HG03432 (cell line): Measurements from ENCODE around the gene MGST2.
"Not testable (repeated sequence)": the region's sequence is repeated elsewhere in the genome, so short reads cannot be mapped to it uniquely, and the experiment has no call there.

ENCODE experiments used
- ATAC-seq: cut with Tn5 transposase; IDR thresholded peaks from one replicate; pipeline ENCODE4 v1.9.1; 2021; ENCODE audit warnings: mild to moderate bottlenecking, moderate library complexity; ENCODE audit not compliant: unreplicated experiment

The MGST2 gene

DNA sequence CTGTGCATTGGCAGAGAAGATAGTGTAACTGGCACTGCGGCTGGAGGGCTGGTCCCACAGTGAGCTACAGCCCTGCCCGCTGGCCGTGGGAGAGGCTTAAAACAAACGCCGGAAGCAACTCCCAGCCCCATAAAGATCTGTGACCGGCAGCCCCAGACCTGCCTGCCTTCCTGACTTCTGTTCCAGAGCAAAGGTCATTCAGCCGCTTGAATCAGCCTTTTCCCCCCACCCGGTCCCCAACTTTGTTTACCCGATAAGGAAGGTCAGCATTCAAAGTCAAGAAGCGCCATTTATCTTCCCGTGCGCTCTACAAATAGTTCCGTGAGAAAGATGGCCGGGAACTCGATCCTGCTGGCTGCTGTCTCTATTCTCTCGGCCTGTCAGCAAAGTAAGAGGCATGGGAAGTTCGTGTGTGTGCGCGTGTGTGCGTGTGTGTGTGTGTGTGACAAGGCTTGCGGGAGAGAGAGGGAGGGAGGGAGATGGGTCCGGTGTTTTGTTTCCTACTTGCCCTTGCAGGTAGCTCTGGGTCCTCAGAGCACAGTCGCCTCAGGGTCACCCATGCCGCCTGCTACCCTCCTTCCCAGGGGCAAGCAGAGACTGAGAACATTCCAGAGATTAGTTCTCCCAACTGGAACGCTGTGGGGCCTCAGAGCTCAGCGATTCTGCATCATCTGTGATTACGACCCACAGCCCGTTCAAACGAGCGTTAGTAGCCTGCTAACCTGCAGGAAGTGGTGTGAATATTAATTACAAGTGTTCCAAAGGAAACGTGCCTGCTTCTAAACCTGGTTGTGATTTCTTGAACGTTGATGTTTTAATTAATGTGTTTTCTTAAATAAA lies at the start of gene MGST2:
MGST2 (plus strand) TSS at position 130 of the 840 bp plus-strand sequence; CDS start at position 331, 201 bp downstream.
- peak; percentile 92 for ATAC-seq

DNA sequence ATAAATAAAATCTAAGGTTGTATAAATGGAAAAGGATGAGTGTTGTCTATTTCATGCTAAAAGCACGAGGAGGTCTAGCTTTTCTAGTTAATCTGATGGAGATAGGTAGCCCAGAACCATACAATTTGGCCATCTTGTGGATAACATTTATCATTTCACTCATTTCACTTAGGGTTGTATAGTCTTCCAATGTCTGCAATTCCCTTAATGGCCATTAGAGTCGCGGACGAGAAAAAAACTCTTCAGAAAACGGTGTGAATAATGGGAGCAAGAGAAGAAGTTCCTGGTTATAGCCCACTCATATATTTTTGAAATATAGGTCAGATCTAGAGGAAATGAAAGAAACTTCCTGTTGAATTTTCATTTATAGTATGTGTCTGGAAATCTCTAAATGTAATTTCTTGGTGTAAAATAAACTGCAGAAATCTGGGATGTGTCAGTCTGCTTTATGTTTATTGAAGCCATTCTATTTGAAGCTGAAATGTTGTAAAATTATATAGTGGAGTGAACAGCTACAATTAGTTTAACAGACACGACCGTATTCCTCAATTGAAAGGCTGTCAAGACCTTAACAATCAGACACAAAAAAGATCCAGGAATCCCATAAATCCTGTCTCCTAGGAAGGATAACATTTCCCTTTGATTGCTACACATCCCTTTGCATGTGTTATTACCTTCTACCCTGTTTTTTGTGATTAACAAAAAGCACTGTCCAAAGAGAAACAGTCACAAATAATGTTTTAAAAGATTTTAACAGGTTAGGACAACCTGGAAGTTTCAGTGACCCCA lies 47.7 kb upstream of the MGST2 start:
- ATAC-seq, result no peak

DNA sequence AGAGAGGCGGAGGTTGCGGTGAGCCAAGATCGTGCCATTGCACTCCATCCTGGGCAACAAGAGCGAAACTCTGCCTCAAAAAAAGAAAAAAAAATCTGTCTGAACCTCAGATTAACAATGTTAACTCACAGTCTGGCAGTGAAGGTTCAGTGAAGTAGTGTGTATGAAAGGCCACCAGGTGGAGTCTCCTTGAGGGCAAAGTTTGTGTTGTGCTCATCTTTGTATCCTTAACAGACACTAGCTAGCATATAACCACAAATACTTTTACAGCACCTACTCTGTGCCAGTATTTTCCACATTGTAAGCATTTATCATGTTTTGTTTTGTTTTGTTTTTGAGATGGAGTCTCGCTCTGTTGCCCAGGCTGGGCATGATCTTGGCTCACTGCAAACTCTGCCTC lies 46.0 kb upstream of the MGST2 start:
- ATAC-seq, result peak; percentile 75

GRCh38 chr4:139622901-139623381 lies 42.7 kb upstream of the MGST2 start:
- ATAC-seq, result no peak

GRCh38 chr4:139624441-139625092 lies 41.1 kb upstream of the MGST2 start:
- no peak for ATAC-seq

DNA sequence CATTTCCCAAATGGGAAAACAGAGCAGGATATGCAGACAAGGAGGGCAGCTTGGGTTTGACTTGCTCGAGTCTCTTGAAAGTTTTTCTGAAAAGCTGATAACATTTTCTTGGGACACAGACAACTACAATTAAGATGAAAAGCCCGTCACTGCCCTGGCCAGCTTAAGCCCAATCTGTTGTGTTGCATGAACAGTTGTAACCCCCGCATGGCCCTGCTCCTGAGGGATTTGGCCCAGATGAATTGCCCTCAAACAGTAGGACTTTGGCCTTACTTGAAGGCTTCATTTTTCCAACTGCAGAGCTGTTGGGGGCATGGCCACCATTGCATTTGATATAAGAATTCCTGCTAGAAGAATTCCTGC lies 40.5 kb upstream of the MGST2 start:
- ATAC-seq, result no peak

DNA sequence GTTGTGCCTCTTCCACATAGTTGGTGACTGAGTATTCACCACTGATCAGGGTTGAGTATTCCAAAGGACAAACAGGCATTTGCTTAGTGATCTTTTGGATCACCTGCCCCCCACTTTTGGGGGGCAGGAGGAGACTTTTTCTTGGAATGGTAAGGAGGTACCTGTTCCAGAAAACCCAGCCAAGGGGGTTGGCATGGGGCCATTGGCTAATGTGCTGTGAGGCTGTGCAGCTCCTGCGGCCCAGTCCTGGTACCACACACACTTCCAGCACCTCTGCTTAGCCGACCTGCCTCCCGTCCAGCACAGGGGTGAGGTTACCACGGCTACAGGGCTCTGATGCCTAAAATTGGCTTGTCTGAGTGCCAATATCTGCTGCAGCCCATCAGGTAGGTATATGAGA lies 40.1 kb upstream of the MGST2 start:
- no peak for ATAC-seq

GRCh38 chr4:139628184-139629012 lies 37.2 kb upstream of the MGST2 start:
- no peak for ATAC-seq

- ATAC-seq, result no peak
These were observed 36.0 kb upstream of the MGST2 start for GRCh38 chr4:139629436-139630125.

GRCh38 chr4:139630126-139630495 lies 35.5 kb upstream of the MGST2 start:
- no peak for ATAC-seq

DNA sequence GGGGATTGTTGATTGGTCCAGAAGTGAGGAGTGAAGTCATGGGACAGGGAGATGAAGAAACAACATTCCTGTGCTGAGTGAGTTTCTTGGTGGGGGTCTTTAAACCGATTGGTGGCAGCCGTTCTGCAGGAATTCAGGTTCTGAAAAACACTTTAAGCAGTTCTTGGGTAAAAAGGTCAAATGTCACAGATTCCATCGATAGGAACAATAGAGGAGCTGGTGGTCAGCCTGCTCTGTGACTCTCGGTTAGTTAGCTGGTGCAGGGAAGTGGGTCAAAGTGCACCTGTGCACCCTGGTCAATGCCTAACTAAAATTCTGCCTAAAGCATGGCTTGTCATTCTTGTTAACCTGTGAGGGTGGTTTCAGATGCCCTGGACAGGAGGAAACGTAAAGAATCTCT lies 34.6 kb upstream of the MGST2 start:
- no peak for ATAC-seq

GRCh38 chr4:139631791-139632190 lies 33.8 kb upstream of the MGST2 start:
- ATAC-seq, result no peak

DNA sequence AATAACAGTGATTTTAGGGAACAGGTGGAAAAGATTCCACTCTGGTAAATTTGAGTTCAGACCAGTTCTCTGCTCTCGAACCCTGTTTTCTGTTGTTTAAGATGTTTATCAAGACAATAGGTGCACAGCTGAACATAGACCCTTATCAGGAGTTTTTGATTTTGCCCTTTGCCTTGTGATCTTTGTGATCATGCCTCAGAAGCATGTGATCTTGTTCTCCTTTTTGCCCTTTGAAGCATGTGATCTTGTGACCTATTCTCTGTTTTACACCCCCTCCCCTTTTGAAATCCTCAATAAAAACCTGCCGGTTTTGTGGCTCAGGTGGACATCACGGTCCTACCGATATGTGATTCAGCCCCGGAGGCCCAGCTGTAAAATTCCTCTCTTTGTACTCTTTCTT lies 32.9 kb upstream of the MGST2 start:
- not testable (repeated sequence) for ATAC-seq

GRCh38 chr4:139633195-139633594 lies 32.4 kb upstream of the MGST2 start:
- ATAC-seq, result no peak

- no peak for ATAC-seq
These were observed 32.0 kb upstream of the MGST2 start for GRCh38 chr4:139633661-139634060.

GRCh38 chr4:139635966-139636365 lies 29.7 kb upstream of the MGST2 start:
- ATAC-seq, result no peak

DNA sequence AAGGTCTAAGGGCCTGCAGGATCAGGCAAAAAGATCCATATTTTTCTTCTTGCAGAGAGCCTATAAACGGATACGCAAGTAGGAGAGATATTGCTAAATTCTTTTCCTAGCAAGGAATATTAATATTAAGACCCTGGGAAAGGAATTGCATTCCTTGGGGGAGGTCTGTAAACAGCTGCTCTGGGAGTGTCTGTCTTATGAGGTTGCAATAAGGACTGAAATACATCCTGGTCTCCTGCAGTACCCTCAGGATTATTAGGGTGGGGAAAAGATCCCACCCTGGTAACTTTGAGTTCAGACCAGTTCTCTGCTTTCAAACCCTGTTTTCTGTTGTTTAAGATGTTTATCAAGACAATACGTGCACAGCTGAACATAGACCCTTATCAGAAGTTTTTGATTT lies 27.3 kb upstream of the MGST2 start:
- ATAC-seq, result not testable (repeated sequence)

DNA sequence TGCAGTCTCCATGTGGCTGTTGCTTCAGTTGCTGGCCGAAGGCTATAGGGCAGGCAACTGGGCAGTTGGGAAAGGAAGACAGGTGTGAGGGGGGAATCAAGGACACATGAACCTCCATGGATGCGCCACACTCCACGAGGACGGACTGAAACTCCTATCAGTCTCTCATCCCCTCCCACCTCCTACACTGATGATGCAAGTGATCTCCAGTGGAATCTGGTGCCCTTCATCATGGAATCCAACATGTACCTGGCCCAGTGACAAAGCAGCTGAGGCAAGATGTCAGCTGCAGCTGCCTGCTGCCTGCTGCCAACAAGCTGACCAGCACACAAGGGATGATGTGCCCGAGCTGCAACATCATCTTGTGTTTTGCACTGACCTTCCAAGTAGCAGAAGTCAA lies 26.0 kb upstream of the MGST2 start:
- ATAC-seq, result no peak

- ATAC-seq, result no peak
These were observed 24.4 kb upstream of the MGST2 start for GRCh38 chr4:139641218-139641617.

DNA sequence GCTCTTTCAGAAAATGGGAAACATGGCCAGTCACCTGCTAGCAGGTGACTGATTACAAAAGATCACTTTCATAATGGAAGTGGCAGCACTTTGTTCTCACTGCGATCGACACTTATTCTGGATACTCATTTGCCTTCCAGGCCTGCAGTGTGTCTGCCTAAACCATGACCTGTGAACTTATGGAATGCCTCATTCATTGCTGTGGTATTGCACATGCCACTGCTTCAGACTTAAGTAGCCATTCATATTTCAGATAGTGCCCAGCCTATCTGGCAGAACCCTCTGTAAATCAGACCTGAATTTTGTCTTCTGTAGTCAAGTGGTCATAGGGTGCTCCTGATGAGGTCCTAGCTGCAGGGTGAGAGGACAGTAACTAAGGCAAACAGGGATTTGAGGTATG lies 23.3 kb upstream of the MGST2 start:
- ATAC-seq, result no peak
